ENCODE results near the gene C16orf54. TPM values are rescaled to one million over a fixed set of nuclear protein-coding genes. Genes with fewer than 3 reads are reported as not detected.
"Not testable (repeated sequence)": the region's sequence is repeated elsewhere in the genome, so short reads cannot be mapped to it uniquely, and the experiment has no call there.

The C16orf54 gene
- total RNA-seq, 2 experiments from 2014 or later, result 250 to 261 TPM

DNA sequence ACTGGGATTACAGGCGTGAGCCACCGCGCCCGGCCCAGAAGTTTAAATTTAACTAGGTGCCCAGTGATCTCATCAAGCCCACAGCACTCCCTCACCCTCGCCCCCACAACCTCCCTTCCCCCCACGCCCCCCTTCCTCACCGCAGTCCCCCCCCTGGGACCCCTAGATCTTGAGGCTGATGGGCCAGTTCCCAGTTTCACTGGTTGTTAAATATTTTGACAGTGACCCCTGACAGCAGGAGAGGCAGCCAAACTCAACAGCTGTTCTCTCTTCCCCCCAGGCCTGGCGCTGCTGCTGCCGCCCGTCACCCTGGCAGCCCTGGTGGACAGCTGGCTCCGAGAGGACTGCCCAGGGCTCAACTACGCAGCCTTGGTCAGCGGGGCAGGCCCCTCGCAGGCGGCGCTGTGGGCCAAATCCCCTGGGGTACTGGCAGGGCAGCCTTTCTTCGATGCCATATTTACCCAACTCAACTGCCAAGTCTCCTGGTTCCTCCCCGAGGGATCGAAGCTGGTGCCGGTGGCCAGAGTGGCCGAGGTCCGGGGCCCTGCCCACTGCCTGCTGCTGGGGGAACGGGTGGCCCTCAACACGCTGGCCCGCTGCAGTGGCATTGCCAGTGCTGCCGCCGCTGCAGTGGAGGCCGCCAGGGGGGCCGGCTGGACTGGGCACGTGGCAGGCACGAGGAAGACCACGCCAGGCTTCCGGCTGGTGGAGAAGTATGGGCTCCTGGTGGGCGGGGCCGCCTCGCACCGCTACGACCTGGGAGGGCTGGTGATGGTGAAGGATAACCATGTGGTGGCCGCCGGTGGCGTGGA, 51.2 kb downstream of the C16orf54 start:
- no peak overlapping the region for H3K27ac Mint-ChIP-seq
- H3K4me1 Mint-ChIP-seq (ENCODE audit: low read depth), result peaks cover 11% of the 10 kb centered on the region
- H3K27ac ChIP-seq (ENCODE audit: low read depth in 1 of 2, low read length in 2 of 2), result no peak overlapping the region
- ChIA-PET CTCF (no interaction called here), POLR2A (no interaction called here)
- TF ChIP-seq CTCF (IDR thresholded peaks at IDR 0.05), result no peak
- no peaks in the 10 kb centered on the region for H3K9me3 ChIP-seq (ENCODE audit: control insufficient read depth in 1 of 2, insufficient read depth in 1 of 2, low read length in 2 of 2)
- H3K36me3 ChIP-seq (ENCODE audit: insufficient read depth, low read length), result no peaks in the 10 kb centered on the region
- no peak overlapping the region for H3K4me3 Mint-ChIP-seq
- intact Hi-C loops (cut with DNase I, micrococcal nuclease), result no loop called here
- ATAC-seq (ENCODE audit: poor library complexity), result no peak
- H3K4me3 ChIP-seq (ENCODE audit: low read length), result no peak overlapping the region
- no peak for DNase-seq
- no peaks in the 10 kb centered on the region for H3K27me3 Mint-ChIP-seq
- H3K9me3 Mint-ChIP-seq, result no peaks in the 10 kb centered on the region
- peaks cover 7% of the 10 kb centered on the region for H3K4me1 ChIP-seq (ENCODE audit: insufficient read depth, low read length)
- no peaks in the 10 kb centered on the region for H3K36me3 Mint-ChIP-seq (ENCODE audit: low read depth)
- no peaks in the 10 kb centered on the region for H3K27me3 ChIP-seq (ENCODE audit: control insufficient read depth in 1 of 2, insufficient read depth in 2 of 2, low read length in 2 of 2)

DNA sequence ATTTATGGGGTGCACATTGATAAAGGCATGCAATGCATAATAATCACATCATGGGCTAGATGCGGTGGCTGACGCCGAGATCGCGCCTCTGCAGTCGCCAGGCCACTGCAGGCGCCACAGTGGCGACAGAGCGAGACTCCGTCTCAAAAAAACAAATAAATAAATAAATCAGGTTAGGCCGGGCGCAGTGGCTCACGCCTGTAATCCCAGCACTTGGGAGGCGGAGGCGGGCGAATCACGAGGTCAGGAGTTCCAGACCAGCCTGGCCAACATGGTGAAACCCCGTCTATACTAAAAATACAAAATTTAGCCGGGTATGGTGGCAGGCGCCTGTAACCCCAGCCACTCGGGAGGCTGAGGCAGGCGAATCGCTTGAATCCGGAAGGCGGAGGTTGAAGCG, 53.2 kb downstream of the C16orf54 start:
- intact Hi-C loops (cut with DNase I, micrococcal nuclease), result loop anchor here (1.0 to 2.0 kb wide), 3 partner anchors 15 to 329 kb away; no protein-coding TSS in a partner anchor
- not testable (repeated sequence) for H3K36me3 Mint-ChIP-seq (ENCODE audit: low read depth); H3K4me1 ChIP-seq (ENCODE audit: insufficient read depth, low read length); H3K9me3 Mint-ChIP-seq; H3K36me3 ChIP-seq (ENCODE audit: insufficient read depth, low read length); H3K27me3 Mint-ChIP-seq; H3K4me1 Mint-ChIP-seq (ENCODE audit: low read depth); H3K4me3 Mint-ChIP-seq; H3K4me3 ChIP-seq (ENCODE audit: low read length); H3K27ac Mint-ChIP-seq; ATAC-seq (ENCODE audit: poor library complexity); H3K9me3 ChIP-seq (ENCODE audit: control insufficient read depth in 1 of 2, insufficient read depth in 1 of 2, low read length in 2 of 2); H3K27ac ChIP-seq (ENCODE audit: low read depth in 1 of 2, low read length in 2 of 2); H3K27me3 ChIP-seq (ENCODE audit: control insufficient read depth in 1 of 2, insufficient read depth in 2 of 2, low read length in 2 of 2); DNase-seq
- POLR2A ChIA-PET, result interaction anchor here (0.8 kb wide), 1 partner anchor 9 kb away, joined by 4 read pairs; no protein-coding TSS in a partner anchor
- CTCF ChIA-PET, result interaction anchor here (1.0 to 1.8 kb wide), 4 partner anchors 8 to 326 kb away, joined by 3 to 8 read pairs (median 4); no protein-coding TSS in a partner anchor

Other genes with a start within 250 kb of the C16orf54 start
- 10 to 100 TPM; 83.2 to 86.4 TPM for gene NPIPB12, start 239.6 kb downstream of the C16orf54 start, total RNA-seq
- gene SPN, start 82.7 kb downstream of the C16orf54 start, total RNA-seq, result 10 to 100 TPM; 45.7 to 48.3 TPM
- under 1 TPM; 0.19 to 0.45 TPM for gene QPRT, start 66.8 kb downstream of the C16orf54 start, total RNA-seq
- gene ZG16, start 32.3 kb upstream of the C16orf54 start, total RNA-seq, result not detected
- 100 to 1,000 TPM in 1 of 2 experiments, 10 to 100 TPM in 1; 99.0 to 101 TPM for gene KIF22, start 44.8 kb upstream of the C16orf54 start, total RNA-seq
- 100 to 1,000 TPM; 251 to 253 TPM for gene MAZ, start 60.5 kb upstream of the C16orf54 start, total RNA-seq
- gene PRRT2, start 66.2 kb upstream of the C16orf54 start, total RNA-seq, result 1 to 10 TPM; 2.2 to 2.3 TPM
- 10 to 100 TPM; 20.3 TPM for gene PAGR1, start 70.2 kb upstream of the C16orf54 start, total RNA-seq
- gene MVP, start 74.5 kb upstream of the C16orf54 start, total RNA-seq, result 100 to 1,000 TPM; 115 to 118 TPM
- gene CDIPT, start 117.2 kb upstream of the C16orf54 start, total RNA-seq, result 10 to 100 TPM; 25.7 to 27.0 TPM
- not detected for gene SEZ6L2, start 153.6 kb upstream of the C16orf54 start, total RNA-seq
- not detected for gene ASPHD1, start 154.5 kb upstream of the C16orf54 start, total RNA-seq
- gene KCTD13, start 180.2 kb upstream of the C16orf54 start, total RNA-seq, result 10 to 100 TPM; 40.0 to 43.8 TPM
- 10 to 100 TPM; 56.9 to 63.3 TPM for gene TMEM219, start 216.1 kb upstream of the C16orf54 start, total RNA-seq
- 10 to 100 TPM; 13.1 to 14.1 TPM for gene TAOK2, start 227.9 kb upstream of the C16orf54 start, total RNA-seq
- 10 to 100 TPM in 1 of 2 experiments, 1 to 10 TPM in 1; 8.5 to 11.8 TPM for gene HIRIP3, start 249.6 kb upstream of the C16orf54 start, total RNA-seq

Measured in CD4-positive, alpha-beta T cell (primary cell).